Measurements from ENCODE around the gene MNAT1.

GRCh38 chr14:60720962-60721325 is 13.6 kb upstream of the MNAT1 start:
- TF ChIP-seq BMI1 (IDR thresholded peaks at IDR 0.05; ENCODE audit: low read length) (no peak), MIER1 (IDR thresholded peaks at IDR 0.05; ENCODE audit: low read depth) (no peak), XRCC3 (IDR thresholded peaks at IDR 0.05) (no peak), PHF8 (IDR thresholded peaks at IDR 0.05; ENCODE audit: borderline replicate concordance, low read length) (no peak), CREB1 (IDR thresholded peaks at IDR 0.05) (no peak), CREB1 (CRISPR knock-in tag; IDR thresholded peaks at IDR 0.05) (no peak), CBX5 (IDR thresholded peaks at IDR 0.05; ENCODE audit: borderline replicate concordance, low read depth) (no peak), ZNF589 (CRISPR knock-in tag; IDR thresholded peaks at IDR 0.05; ENCODE audit: low read depth) (no peak), TAF9B (IDR thresholded peaks at IDR 0.05; ENCODE audit: partially characterized antibody) (no peak), JUNB (CRISPR knock-in tag; conservative IDR thresholded peaks at IDR 0.05) (no peak), RAD21 (CRISPR knock-in tag; conservative IDR thresholded peaks at IDR 0.05 in 1 of 2, IDR thresholded peaks at IDR 0.05 in 1 of 2) (no peak), CTCF (IDR thresholded peaks at IDR 0.05 in 2 of 3, conservative IDR thresholded peaks at IDR 0.05 in 1 of 3; ENCODE audit: insufficient read depth in 2 of 3, low read depth in 1 of 3, low read length in 3 of 3) (no peak), JUN (IDR thresholded peaks at IDR 0.05; ENCODE audit: borderline replicate concordance, low read depth, low read length) (no peak), JUN (CRISPR knock-in tag; IDR thresholded peaks at IDR 0.05; ENCODE audit: borderline replicate concordance) (no peak), ZBTB12 (CRISPR knock-in tag; IDR thresholded peaks at IDR 0.05) (no peak), NFIC (IDR thresholded peaks at IDR 0.05) (no peak)

All from K562 (cell line).